HG03558 (cell line): ENCODE data around the gene HRH1.
"Not testable (repeated sequence)": the region's sequence is repeated elsewhere in the genome, so short reads cannot be mapped to it uniquely, and the experiment has no call there.

Source experiments
- ATAC-seq: cut with Tn5 transposase; IDR thresholded peaks from one replicate; pipeline ENCODE4 v1.9.1; 2021; ENCODE audit warnings: moderate number of reproducible peaks; ENCODE audit not compliant: unreplicated experiment; ENCODE audit errors: extremely low read depth

HRH1 gene, protein sequence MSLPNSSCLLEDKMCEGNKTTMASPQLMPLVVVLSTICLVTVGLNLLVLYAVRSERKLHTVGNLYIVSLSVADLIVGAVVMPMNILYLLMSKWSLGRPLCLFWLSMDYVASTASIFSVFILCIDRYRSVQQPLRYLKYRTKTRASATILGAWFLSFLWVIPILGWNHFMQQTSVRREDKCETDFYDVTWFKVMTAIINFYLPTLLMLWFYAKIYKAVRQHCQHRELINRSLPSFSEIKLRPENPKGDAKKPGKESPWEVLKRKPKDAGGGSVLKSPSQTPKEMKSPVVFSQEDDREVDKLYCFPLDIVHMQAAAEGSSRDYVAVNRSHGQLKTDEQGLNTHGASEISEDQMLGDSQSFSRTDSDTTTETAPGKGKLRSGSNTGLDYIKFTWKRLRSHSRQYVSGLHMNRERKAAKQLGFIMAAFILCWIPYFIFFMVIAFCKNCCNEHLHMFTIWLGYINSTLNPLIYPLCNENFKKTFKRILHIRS

DNA sequence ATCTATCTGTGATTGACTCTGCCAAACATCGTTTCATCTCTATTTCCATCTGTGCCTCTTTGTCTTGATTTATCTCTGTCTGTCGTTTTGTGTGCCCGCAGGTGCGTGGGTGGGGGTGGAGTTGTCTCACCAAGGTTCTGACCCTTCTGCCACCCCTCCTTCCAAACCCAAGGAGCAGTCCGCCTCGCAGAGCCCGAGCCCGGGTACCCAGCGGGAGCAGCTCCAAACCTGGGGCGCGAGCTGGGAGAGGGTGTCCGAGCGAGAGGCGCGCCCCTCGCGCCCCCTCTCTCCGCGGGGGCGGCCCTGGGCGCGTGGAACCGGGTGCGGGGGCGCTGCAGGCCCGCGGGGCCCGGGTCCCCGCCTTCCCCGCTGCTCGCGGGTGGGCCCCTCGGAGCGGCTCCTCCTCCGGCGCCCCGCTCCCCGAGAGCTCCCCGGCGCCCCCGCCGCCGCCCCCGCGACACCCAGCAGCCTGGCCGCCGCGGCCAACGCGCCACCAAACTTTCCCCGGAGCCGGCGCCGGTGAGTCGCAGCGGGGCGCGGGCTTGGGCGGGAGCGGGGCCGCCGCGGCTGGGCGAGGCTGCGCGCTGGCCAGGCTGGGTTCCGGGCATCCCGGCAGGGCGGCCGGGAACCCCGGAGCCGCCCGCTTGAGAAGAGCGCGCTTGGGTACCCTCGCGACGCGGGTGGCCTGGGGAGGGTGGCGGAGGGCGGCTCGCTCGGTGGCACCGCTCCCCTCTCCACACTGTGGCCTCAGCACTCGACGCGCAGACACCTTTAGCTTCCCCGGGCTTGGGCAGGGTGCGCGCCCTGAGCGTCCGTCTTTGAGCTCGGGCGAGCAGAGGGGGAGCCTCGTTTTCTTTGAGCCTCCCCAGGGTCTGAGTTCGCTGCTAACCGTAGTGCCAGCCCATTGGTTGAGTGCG lies at the start of gene HRH1:
Gene HRH1 (plus strand): TSS at position 458 of the 917 bp plus-strand sequence. CDS start 104,545 bp downstream, outside the sequence.
- ATAC-seq: no peak

DNA sequence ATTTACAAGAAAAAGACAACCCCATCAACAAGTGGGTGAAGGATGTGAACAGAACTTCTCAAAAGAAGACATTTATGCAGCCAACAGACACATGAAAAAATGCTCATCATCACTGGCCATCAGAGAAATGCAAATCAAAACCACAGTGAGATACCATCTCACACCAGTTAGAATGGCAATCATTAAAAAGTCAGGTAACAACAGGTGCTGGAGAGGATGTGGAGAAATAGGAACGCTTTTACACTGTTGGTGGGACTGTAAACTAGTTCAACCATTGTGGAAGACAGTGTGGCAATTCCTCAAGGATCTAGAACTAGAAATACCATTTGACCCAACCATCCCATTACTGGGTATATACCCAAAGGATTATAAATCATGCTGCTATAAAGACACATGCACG lies 41.0 kb upstream of the HRH1 start:
- not testable (repeated sequence) for ATAC-seq

GRCh38 chr3:11115548-11115947 lies 38.7 kb upstream of the HRH1 start:
- no peak for ATAC-seq

- ATAC-seq: no peak
Measured at GRCh38 chr3:11116336-11117059, 37.8 kb upstream of the HRH1 start.

DNA sequence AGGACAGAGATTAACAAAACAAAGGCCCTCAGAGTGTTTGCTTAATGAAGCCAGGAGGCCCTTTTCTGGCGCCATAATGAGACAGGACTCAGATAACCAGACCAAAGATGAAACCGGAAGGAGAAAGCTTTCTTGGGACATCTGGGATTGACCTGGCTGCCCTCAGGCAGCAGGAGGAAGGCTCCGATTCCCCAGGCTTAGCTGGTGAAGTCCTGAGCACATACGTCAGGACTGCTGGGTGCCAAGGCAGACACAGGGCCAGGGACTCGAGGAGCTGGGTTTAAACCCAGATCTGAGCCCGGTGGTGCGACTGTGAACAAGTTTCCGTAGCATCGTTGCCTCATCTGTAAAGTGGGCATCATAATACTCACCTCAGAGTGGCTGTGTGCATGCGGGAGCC lies 36.7 kb upstream of the HRH1 start:
- ATAC-seq: no peak

DNA sequence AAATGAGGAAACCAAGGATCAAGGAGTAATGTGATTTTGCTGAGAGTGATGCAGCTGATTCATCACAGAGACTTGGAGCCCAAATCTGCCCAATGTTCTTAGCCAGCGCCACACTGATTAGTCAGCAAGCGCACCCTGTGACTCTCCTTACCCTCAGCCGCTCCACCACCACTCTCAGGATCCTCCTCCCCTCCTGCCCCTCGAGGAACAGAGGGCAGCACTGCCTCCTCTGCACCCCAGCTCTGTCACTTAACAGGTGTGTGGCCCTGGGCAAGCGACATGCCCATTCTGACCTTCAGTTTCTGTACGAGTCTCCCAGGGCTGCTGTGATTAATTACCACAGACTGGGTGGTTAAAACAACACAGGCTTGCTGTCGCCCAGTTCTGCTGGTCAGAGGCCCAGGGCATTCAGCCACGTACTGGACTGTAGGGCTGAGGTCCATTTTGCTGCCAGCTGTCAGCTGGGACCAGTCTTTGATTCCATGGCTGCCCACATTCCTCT lies 36.1 kb upstream of the HRH1 start:
- ATAC-seq: no peak

- no peak for ATAC-seq
Measured at GRCh38 chr3:11120091-11120805, 34.0 kb upstream of the HRH1 start.

GRCh38 chr3:11126653-11127052 lies 27.6 kb upstream of the HRH1 start:
- ATAC-seq: no peak

- ATAC-seq: no peak
Measured at GRCh38 chr3:11128682-11129632, 25.3 kb upstream of the HRH1 start.

GRCh38 chr3:11130385-11130784 lies 23.9 kb upstream of the HRH1 start:
- ATAC-seq: no peak

GRCh38 chr3:11131371-11131770 lies 22.9 kb upstream of the HRH1 start:
- ATAC-seq: no peak

DNA sequence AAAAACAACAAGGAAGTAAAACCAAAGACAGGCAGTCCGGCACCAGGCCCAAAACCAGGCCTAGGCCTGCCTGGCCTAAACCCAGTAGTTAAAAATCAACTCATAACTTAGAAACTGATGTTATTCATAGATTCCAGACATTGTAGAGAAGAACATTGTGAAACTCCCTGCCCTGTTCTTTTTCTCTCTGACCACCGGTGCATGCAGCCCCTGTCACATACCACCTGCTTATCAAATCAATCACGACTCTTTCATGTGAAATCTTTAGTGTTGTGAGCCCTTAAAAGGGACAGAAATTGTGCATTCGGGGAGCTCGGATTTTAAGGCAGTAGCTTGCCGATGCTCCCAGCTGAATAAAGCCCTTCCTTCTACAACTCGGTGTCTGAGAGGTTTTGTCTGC lies 22.4 kb upstream of the HRH1 start:
- ATAC-seq: not testable (repeated sequence)

DNA sequence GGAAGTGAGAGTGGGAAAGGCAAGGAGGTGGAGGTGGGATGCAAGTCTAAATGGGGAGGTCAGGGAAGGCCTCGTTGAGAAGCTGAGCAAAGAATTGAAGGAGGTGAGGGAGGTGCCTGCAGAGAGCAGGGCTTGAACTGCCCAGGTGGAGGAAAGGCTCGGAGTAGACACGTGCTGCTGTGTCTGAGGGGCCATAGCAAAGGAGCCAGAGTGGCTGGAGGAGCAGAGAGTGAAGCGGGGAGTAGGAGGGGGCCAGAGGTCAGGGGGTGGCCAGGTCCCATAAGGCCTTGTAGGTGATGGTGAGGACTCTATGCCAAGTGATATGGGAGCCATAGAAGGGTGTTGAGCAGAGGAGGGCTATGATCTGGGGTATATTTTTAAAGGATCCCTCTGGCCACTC lies 21.4 kb upstream of the HRH1 start:
- no peak for ATAC-seq

- no peak for ATAC-seq
Measured at GRCh38 chr3:11134794-11135193, 19.5 kb upstream of the HRH1 start.

- ATAC-seq: no peak
Measured at GRCh38 chr3:11136116-11136515, 18.2 kb upstream of the HRH1 start.

DNA sequence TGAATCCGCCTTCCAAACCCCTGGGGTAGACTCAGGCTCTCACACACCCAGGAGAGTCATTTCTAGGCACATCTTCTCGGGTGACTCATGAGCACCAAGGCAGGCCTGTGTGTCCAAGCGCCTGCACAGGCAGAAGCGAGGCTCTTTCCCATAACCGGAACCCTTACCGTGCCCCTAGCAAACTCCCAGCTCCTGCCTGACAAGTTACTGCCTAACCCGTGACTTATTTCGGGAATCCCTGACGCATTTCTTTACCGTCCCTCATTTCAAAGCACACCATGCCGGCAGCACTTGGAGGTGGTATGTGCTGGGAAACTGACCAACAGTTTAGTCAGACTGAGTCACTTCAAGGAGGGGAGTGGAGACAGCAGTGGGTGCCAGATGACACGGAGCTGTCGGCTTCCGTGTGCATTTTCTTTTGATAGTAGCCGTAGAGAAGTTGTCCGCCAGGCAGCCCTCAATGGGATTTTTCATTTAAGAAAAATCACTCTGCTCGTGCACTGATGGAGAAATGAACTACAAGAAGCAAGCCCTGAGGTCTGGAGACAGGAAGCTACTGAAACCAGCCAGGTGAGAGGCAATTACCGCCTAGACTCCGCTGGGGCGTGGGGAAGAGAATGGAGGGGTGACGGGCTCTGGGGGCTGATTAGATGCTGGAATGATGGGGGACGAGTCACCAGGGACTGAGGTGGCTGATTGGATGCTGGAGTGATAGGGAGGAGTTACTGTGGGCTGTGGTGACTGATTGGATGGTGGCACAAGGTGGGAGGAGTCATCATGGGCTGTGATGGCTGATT lies 17.3 kb upstream of the HRH1 start:
- ATAC-seq: no peak

DNA sequence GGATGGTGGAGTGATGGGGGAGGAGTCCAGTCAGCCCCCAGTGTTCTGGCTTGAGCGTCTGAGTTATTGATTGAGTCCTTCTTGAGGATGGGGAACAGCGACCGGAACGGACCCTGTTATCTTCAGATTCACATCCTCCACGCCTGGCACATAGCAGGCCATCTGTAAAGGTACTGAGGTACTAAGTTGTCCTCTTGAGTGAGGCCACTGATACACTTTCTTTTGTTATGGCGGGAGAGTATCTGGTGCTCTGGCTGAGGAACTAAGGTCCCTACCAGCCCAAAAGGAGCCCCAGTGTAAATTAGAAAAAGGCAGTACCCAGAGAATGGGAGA lies 16.7 kb upstream of the HRH1 start:
- ATAC-seq: no peak

DNA sequence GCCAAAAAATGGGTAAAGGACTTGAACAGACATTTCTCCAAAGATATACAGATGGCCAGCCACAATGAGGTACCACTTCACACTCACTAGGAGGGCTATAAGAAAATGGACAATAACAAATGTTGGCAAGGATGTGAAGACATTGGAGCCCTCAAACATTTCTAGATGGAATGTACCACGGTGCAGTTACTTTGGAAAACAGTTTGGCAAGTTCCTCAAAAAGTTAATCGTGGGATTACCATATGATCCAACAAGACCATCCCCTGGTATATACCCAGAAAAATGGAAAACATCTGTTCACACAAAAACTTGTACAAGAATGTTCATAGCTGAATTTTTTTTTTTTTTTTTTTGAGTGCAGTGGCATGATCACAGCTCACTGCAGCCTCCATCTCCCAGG lies 15.9 kb upstream of the HRH1 start:
- no peak for ATAC-seq
